SK-N-SH (cell line): Measurements from ENCODE around the gene OLFM2.

Source experiments
- CTCF ChIP-seq: fragments of 200-600 bp; sonication (generic); IDR thresholded peaks from 2 replicates; pipeline ENCODE4 v1.6.1; 2017; ENCODE audit warnings: antibody characterized with exemption, mild to moderate bottlenecking, moderate library complexity
- EP300 ChIP-seq, 2 experiments: IDR thresholded peaks; 2 replicates each; pipeline versions ENCODE4 v1.4.0 to v1.6.1; 2012; ENCODE audit warnings: borderline replicate concordance in 1 of 2, low read depth in 1 of 2, low read length in 1 of 2
- MEF2A ChIP-seq: IDR thresholded peaks from 2 replicates; pipeline ENCODE4 v1.4.0; 2012; ENCODE audit warnings: low read depth, borderline replicate concordance
- POLR2AphosphoS5 ChIP-seq: IDR thresholded peaks from 2 replicates; pipeline ENCODE4 v1.6.1; 2012; ENCODE audit warnings: low read depth, low read length

GRCh38 chr19:9863759-9864158 is 72.6 kb downstream of the OLFM2 start:
- TF ChIP-seq POLR2AphosphoS5 (no peak), MEF2A (no peak), CTCF (no peak), EP300 (IDR thresholded peaks at IDR 0.05; ENCODE audit: borderline replicate concordance in 1 of 2, low read depth in 1 of 2, low read length in 1 of 2) (no peak)
